Skeletal muscle tissue (tissue), 4 donors: ENCODE data around the gene NR2F6. TPM values are rescaled to one million over a fixed set of nuclear protein-coding genes. Genes with fewer than 3 reads are reported as not detected.

Experiments
- H3K27ac ChIP-seq: one replicate; pipeline ENCODE4 v1.7.0; 2013; ENCODE audit warnings: mild to moderate bottlenecking, low read depth, low read length, inconsistent platforms
- H3K27me3 ChIP-seq, 3 donors: one replicate each; pipeline ENCODE4 v1.7.0; 2013; ENCODE audit warnings: low read length in 3 of 3; ENCODE audit not compliant: control insufficient read depth in 3 of 3, insufficient read depth in 3 of 3
- H3K36me3 ChIP-seq, 3 donors: one replicate each; pipeline ENCODE4 v1.7.0; 2013; ENCODE audit warnings: low read length in 3 of 3; ENCODE audit not compliant: control insufficient read depth in 3 of 3, insufficient read depth in 3 of 3
- H3K4me1 ChIP-seq, 3 donors: one replicate each; pipeline ENCODE4 v1.7.0; 2013; ENCODE audit warnings: low read length in 3 of 3, mild to moderate bottlenecking in 3 of 3; ENCODE audit not compliant: control insufficient read depth in 3 of 3, insufficient read depth in 3 of 3
- H3K4me3 ChIP-seq, 3 donors: one replicate each; pipeline ENCODE4 v1.7.0; 2013; ENCODE audit warnings: low read length in 3 of 3
- H3K9ac ChIP-seq, 3 donors: one replicate each; pipeline ENCODE4 v1.7.0; 2013; ENCODE audit warnings: low read length in 3 of 3, mild to moderate bottlenecking in 3 of 3, moderate library complexity in 2 of 3, low read depth in 1 of 3
- H3K9me3 ChIP-seq, 3 donors: one replicate each; pipeline ENCODE4 v1.7.0; 2013; ENCODE audit warnings: low read length in 3 of 3; ENCODE audit not compliant: control insufficient read depth in 3 of 3
- total RNA-seq: library from RNA; depleted of rRNA; stranded (reverse); fragments of >200 nt; gene quantifications from one replicate; pipeline ENCODE4 v1.2.3, GENCODE V29; 2014
- donor health status: Osteomylitis.

Gene NR2F6
- total RNA-seq, 1 donor from 2014 or later, result 21.9 TPM

DNA sequence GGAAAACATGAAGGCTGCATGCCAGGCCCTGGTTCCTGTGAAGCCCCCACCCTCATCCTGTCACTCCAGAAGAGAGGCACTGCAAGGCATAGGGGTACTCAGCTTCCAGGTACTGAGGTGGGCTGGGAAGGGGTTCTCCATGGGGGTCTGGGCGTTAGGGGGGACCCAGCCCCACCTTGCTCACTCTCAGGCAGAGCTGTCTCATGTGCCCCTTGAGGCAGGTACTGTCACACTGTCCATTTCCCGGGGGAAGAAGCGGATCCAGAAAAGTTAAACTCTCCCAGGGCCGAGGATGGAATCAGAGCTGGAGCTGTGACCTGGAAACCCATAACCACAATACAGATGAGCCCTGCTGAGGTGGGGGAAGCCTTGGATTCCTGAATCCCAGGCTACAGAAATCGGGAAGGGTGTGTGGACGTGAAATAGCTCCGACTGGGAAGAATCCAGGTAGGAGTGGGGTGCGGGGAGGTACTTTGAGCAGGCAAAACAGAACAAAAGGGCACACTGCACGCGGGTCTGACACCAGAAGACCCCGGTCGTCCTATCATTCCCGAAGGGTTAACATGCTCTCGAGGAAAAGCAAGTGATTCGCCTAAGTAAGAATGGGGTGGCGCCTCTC, 31.1 kb downstream of the NR2F6 start:
- H3K27me3 ChIP-seq, result no peaks in the 10 kb centered on the region
- H3K4me3 ChIP-seq, result peak overlapping the region; percentile 79 to 91 (median 81)
- H3K4me1 ChIP-seq, result peaks cover 5 to 12% (median 11%) of the 10 kb centered on the region in 3 donors
- peak overlapping the region; percentile 75 to 91 (median 88) for H3K9ac ChIP-seq
- H3K36me3 ChIP-seq, result peaks cover 17 to 26% (median 24%) of the 10 kb centered on the region in 3 donors
- H3K9me3 ChIP-seq, result no peaks in the 10 kb centered on the region
- peak overlapping the region; percentile 84 for H3K27ac ChIP-seq

DNA sequence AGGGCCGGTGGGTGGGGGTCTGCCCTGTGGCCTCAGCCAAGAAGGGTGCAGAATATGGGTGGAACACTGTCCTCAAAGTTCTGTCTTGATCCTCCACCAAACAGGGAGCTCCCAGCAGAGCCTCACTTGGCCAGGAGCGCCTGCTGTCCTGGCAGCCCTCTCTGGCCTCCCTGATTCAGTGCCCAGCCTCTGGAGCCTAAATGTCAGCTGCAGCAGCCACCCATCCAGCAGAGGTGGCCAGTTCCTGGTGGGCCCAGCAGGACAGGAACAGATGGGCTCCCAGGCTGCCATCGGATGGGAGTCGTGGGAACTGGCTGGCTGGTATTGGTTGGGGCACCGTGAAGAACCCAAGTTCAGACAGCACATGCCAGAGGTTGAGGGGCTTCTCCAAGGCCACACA, 32.4 kb downstream of the NR2F6 start:
- no peak overlapping the region for H3K9ac ChIP-seq
- no peak overlapping the region for H3K27ac ChIP-seq
- H3K4me1 ChIP-seq, result peaks cover 5 to 12% (median 11%) of the 10 kb centered on the region in 3 donors
- no peaks in the 10 kb centered on the region for H3K9me3 ChIP-seq
- no peaks in the 10 kb centered on the region for H3K27me3 ChIP-seq
- no peak overlapping the region for H3K4me3 ChIP-seq
- peaks cover 21 to 25% (median 23%) of the 10 kb centered on the region in 3 donors for H3K36me3 ChIP-seq

DNA sequence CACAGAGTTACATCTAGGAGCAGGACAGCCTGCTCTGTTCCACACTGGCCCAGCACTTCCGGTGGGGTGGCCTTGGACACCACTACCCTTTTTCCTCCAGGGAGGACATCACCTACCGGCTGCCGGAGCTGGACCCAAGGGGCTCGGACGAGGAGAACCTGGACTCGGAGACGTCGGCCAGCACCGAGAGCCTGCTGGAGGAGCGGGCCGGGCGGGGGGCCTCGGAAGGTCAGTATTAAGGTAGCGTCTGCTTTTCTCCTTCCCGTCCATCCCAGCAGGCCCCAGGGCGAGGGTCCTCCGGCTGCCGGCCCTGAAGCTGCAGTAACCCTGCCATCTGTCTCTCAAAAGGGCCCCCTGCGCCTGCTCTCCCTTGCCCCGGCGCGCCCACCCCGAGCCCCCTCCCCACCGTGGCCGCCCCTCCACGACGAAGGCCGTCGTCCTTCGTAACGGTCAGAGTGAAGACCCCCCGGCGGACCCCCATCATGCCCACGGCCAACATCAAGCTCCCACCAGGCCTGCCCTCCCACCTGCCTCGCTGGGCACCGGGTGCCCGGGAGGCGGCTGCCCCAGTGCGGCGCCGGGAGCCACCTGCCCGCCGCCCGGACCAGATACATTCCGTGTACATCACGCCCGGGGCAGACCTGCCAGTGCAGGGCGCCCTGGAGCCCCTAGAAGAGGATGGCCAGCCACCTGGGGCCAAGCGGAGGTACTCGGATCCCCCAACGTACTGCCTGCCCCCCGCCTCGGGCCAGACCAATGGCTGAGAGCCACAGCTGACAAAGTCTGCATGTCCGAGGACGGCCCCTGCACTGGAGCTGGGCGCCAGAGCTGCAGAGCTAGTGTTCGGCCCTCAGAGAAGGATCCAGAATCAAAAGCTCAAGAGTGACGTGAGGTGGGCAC, 33.9 kb downstream of the NR2F6 start:
- H3K9me3 ChIP-seq, result no peaks in the 10 kb centered on the region
- H3K9ac ChIP-seq, result no peak overlapping the region
- peaks cover 10 to 14% (median 13%) of the 10 kb centered on the region in 3 donors for H3K36me3 ChIP-seq
- no peaks in the 10 kb centered on the region for H3K27me3 ChIP-seq
- no peak overlapping the region for H3K27ac ChIP-seq
- H3K4me1 ChIP-seq, result peaks cover 5 to 12% (median 11%) of the 10 kb centered on the region in 3 donors
- no peak overlapping the region for H3K4me3 ChIP-seq

DNA sequence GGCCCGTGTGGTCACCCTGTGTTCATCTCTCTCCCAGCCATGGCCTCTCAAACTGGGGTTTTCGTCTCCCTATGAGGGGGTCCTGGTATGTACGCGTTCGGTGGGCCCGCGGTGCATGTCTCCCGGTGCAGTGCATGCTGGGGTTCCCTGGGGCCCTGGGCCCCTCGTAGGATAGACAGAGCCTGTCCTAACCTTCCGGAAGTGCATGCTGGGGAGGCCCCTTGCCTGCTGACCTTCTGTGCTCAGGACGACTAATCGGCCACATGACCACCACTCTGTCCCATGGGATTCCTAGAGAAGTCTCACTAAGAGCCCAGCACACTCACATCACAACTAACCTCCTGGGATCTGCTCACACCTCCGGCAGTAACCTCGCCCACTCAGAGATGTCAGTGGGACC, 35.4 kb downstream of the NR2F6 start:
- Histone ChIP-seq H3K4me3 (no peak overlapping the region), H3K36me3 (peaks cover 14% of the 10 kb centered on the region in 3 donors), H3K9me3 (no peaks in the 10 kb centered on the region), H3K27ac (no peak overlapping the region), H3K4me1 (peaks cover 5 to 9% (median 5%) of the 10 kb centered on the region in 3 donors), H3K9ac (no peak overlapping the region), H3K27me3 (no peaks in the 10 kb centered on the region)

DNA sequence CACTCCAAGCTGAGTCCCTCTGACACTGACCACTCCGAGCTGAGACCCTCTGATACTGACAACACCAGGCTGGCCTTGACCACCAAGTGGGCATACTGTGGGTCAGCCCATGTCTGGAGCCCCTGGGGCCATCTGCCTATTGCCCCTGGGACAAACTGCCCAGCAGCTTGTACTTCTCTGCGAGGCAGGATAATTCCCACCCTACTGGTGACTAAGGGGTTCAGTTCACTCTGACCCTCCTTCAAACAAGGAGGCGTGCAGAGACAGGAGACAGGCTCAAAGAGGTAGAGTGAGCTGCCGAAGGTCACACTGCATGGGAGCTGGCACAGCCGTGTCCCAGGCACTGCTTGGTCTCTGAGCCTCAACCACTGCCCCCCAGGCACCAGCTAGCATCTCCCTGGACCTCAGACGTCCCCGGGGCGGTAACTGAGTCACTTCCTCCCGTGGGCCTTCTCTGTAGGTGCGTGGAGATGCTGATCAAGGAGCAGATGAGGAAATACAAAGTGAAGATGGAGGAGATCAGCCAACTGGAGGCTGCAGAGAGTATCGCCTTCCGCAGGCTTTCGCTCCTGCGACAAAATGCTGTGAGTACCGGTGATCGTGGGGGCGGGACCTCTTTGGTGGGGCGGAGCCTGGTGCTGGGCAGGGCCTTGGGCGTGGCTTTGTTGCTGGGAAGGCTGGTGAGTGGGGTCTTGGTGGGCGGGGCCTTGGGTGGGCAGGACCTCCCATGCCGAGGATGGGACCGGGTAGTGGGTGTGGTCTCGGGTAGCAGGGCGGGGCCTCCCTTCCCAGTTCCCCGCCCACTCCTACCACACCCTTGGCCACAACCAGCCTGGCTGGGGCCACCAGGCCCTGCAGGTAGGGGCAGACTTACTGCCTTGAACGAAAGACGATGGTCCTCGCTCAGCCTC, 36.3 kb downstream of the NR2F6 start:
- peaks cover 0 to 1% (median 0%) of the 10 kb centered on the region in 3 donors for H3K4me1 ChIP-seq
- H3K9ac ChIP-seq, result no peak overlapping the region
- peaks cover 14 to 16% (median 14%) of the 10 kb centered on the region in 3 donors for H3K36me3 ChIP-seq
- no peak overlapping the region for H3K27ac ChIP-seq
- no peaks in the 10 kb centered on the region for H3K9me3 ChIP-seq
- no peaks in the 10 kb centered on the region for H3K27me3 ChIP-seq
- H3K4me3 ChIP-seq, result no peak overlapping the region

DNA sequence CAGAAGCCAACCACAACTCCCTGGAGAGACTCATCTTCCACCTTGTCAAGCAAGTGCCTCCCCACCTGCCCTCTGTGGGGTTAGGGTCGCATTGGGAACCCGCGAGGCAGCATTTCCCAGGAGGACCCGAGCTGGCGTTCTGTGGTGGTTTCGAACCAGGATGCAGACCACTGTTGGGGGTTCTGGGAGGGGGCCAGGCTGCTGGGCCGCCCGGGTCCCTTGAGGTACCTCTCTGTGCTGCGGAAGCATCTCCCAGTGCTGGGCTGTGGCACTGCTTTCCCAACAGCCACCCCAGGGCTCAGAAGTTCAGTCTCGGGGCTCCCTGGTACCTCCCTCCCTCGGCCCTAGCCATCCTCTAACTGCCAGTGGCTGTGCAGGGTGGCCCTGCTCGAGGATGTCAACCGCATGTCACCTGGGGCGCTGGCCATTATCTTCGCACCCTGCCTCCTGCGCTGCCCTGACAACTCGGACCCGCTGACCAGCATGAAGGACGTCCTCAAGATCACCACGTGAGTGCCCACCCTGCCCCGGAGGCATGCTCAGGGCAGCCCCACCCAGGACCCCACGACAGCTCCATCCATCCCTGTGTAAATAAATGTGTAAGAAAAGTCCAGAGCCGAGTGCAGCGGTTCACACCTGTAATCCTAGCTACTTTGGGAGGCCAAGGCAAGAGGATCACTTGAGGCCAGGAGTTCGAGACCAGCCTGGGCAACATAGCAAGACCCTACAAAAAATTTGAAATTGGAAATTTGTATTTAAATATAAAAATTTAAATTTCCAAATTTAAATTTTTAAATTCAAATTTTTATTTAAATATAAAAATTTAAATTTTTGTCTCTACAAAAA, 38.8 kb downstream of the NR2F6 start:
- H3K36me3 ChIP-seq, result peaks cover 24 to 26% (median 25%) of the 10 kb centered on the region in 3 donors
- H3K27ac ChIP-seq, result no peak overlapping the region
- H3K27me3 ChIP-seq, result no peaks in the 10 kb centered on the region
- no peaks in the 10 kb centered on the region for H3K4me1 ChIP-seq
- no peaks in the 10 kb centered on the region for H3K9me3 ChIP-seq
- no peak overlapping the region for H3K4me3 ChIP-seq
- no peak overlapping the region for H3K9ac ChIP-seq

DNA sequence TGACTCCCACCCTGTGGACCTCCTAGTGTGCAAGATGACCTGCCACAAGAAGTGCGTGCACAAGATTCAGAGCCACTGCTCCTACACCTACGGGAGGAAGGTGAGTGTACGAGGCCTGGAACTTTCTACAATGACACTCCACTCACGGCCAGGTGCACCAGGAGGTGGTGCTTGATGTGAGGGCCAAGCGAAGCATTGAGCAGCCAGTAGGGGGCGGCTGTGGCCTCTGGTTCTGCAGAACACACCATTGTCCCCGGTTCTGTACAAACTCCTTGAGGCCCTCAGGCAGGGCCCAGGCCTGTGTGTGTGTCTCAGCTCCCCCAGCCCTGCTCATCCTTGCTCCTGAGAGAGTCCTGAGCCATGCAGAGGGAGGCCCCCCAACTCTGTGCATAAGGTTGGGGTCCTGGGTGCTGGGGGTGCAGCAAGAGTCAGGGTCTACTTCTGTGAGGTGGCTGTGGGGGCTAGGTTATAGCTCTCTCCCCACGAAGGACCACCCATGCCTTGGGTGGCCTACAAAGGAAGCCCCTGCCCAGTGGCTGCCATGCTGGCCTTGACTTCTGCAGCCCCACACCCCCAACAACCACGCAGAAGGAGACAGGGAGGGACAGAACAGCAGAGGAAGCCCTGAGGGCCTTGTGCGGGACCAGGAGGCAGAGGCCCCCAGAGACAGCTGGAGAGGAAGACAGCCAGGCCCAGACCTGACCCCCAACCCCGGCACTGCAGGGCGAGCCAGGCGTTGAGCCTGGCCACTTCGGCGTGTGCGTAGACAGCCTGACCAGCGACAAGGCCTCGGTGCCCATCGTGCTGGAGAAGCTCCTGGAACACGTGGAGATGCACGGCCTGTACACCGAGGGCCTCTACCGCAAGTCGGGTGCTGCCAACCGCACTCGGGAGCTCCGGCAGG, 40.2 kb downstream of the NR2F6 start:
- H3K9ac ChIP-seq, result no peak overlapping the region
- H3K9me3 ChIP-seq, result no peaks in the 10 kb centered on the region
- H3K36me3 ChIP-seq, result peaks cover 33 to 39% (median 36%) of the 10 kb centered on the region in 3 donors
- H3K27me3 ChIP-seq, result no peaks in the 10 kb centered on the region
- H3K4me1 ChIP-seq, result no peaks in the 10 kb centered on the region
- H3K27ac ChIP-seq, result no peak overlapping the region
- no peak overlapping the region for H3K4me3 ChIP-seq

DNA sequence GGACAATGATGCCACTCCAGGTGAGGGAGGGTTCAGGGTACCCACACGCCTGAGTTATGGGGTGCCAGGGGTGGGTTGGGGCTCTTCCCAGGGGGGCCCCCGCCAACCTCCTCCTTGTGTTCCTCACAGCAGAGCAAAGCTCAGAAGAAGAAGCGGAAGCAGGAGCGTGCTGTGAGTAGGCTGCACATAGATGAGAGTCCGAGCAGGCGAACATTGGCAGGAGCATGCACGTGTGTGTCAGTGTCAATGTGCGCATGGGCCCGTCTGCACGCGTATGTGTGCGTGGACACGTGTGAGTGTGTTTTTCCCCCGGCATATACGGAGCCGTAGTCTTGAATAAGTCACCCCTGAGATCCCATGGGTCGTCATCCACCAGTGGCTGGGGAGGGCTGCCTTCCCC, 43.0 kb downstream of the NR2F6 start:
- Histone ChIP-seq H3K27me3 (no peaks in the 10 kb centered on the region), H3K27ac (no peak overlapping the region), H3K9me3 (no peaks in the 10 kb centered on the region), H3K4me3 (no peak overlapping the region), H3K4me1 (no peaks in the 10 kb centered on the region), H3K9ac (no peak overlapping the region), H3K36me3 (peaks cover 24 to 37% (median 35%) of the 10 kb centered on the region in 3 donors)
